Activated CD4-positive, alpha-beta T cell treated with anti-CD3 and anti-CD28 coated beads for 48 hours (primary cell): Measurements from ENCODE around the gene LTB4R2.

Experiments
- DNase-seq: peaks from one replicate; pipeline ENCODE4 v3.0.0-alpha.2; 2020

The LTB4R2 gene

DNA sequence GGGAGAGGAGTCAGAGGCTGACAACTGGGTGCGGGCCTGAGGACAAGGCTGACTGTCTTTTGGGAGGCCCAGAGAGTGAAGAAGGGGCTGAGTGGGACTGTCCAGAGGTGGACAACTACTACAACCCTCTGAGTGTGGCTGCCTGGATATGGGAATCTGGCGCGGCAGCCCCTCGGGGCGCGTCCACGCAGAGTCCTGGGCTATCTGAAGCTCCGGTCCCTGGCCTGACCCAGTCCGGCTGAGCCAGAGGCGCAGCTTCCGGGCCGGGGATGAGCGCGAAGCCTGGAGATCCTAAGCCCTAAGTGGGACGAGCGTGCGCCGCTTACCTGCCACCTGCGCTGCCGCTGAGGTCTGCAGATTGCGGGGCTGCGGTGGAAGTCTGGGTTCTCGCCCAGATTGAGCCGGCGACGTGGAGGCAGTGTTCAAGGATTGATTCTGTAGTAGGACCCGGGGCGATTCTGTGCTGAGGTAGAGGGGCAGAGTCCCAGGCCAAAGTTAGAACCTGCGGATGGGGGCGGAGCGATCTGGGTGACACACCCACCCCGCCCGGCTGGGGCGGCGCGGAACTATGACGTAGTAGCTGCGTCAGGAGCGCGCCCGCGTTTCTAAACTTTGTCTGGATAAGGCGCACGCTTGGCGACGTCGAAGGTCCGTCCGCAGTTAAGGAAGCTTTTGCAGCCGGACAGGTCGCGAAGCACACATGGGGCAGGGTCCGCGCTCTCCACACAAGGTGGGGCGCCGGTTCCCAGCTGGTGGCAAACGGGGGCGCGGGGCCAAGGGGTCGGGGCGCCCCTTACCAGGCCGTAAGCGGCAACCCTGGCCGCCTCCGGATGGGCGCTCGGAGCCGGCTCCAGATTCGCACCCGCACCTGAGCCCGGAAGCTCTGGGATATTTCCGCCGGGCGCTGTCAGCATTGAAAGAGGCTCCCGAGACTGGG, 10.4 kb upstream of the LTB4R2 start, which contains the start of the genes DHRS1 and NOP9:
DHRS1 (minus strand) TSS at position 526 of the 937 bp plus-strand sequence. CDS start 674 bp downstream, outside the sequence.
NOP9 (plus strand) TSS at position 596 of the 937 bp plus-strand sequence; CDS start at position 701, 105 bp downstream.
- DNase-seq = peak; percentile 95

GRCh38 chr14:24300326-24300980, 9.5 kb upstream of the LTB4R2 start:
- DNase-seq = no peak

- DNase-seq = no peak
Measured at GRCh38 chr14:24304019-24304387, 5.9 kb upstream of the LTB4R2 start.

DNA sequence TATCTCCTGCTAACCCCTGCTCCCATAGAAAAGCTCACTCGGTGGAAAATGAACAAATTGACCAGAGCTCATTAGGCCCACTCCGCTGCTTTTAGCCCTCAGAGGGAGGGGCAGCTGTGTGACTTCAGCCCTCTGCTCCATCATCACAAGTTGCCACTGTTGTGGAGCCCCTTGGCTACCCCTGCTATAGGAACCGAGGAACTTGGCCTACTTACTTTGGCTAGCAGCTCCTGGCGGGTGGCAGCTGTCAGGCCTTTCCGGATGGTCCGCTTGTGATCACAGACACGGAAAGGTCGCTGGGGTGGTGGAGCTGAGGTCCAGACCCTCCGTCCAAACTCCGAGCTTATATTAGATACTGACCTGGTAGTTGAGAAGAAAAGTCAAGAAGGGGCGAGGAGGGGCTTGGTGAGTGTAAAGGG, 2.8 kb upstream of the LTB4R2 start:
- DNase-seq = no peak

DNA sequence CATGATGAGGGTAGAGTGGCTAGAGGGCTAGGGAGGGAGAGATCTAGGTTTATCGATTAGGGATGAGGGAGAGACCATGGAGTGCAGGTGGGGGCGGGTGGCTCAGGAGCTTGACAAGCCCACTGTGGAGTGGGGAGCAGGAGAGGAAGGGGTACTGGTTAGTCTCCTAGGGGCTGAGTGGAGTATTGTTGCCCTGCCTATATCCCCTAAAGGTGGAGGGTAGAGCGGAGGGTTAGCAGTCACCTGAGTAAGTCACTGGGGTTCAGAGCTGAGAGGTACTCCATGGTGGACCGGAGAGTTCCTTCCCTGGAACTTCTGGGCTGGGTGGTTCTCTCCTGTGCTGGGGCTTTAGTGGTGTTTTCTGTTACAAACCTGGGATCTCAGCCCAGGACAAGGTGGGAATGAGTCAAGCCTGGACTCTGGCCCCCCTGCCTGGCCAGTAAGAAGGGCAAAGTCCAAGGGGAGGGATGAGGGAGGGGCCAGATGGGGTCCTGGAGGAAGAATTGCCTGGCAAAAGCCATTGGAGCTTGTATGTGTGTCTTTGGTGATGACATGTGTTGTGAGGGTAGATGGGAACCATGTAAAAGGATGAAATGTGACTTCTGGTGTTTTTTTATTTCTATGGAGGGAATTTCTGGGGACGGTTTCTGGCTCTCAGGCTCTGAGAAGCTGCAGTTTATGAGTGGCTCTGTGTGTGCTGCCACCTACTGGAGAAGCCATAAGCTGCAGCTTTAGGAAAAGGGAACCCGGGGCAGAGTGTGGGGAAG, 2.2 kb upstream of the LTB4R2 start, which contains the start of gene CIDEB:
CIDEB (minus strand) TSS at position 403 of the 767 bp plus-strand sequence; CDS start at position 284, 119 bp downstream.
- peak; percentile 73 for DNase-seq

DNA sequence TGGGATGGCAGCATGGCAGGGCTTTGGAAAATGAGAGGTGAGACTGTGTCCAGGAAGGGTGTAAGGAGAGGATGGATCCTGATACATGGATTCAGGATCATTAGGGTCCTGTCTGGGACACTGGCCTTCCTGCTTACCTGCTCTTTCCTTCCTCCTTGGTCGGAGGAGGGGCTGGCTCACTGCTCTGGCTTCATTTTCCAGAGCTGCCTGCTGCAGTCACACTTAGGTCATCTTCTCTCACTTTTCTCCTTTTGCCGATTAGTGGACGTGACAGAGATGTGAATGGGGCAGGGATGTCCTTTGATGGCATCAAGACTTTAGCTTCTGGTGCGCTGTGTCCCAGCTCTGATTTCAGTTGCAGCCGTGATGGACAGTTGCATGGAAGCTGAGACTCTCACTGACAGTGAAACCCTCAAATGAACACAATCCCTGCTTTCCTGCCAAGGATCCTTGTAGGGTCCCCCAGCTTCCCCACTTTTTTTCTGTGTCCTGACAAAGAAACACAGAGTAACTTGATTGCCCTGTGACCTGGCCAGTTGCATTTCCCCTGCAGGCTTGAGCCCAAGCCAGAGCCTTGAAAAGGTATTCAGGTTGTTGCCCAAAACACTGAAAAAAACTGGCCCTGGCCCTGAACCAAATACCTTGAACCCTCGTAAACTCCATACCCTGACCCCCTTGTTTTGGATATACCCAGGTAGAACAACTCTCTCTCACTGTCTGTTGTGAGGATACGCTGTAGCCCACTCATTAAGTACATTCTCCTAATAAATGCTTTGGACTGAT, 1.4 kb upstream of the LTB4R2 start:
- DNase-seq = no peak

DNA sequence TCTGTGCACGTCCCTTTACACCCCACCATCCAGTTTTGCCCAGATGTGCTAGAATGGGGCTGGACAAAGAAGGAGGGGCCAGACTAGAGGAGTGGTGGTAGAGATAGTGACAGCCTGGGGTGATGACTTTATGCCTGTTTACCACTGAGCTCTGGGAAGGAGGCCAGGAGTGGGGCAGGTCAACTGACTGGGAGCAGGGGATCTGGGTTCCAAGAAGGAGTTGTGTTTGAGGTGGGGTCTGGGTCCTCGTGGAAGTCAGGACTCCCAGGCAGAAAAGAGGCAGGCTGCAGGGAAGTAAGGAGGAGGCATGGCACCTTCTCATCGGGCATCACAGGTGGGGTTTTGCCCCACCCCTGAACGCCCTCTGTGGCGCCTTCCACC, 315 bp downstream of the LTB4R2 start:
- no peak for DNase-seq

GRCh38 chr14:24310646-24311604, 985 bp downstream of the LTB4R2 start, which contains the start of gene LTB4R:
LTB4R (plus strand) TSS chr14:24311502; CDS start chr14:24315652, 4,150 bp downstream.
- peak; percentile 73 for DNase-seq

DNA sequence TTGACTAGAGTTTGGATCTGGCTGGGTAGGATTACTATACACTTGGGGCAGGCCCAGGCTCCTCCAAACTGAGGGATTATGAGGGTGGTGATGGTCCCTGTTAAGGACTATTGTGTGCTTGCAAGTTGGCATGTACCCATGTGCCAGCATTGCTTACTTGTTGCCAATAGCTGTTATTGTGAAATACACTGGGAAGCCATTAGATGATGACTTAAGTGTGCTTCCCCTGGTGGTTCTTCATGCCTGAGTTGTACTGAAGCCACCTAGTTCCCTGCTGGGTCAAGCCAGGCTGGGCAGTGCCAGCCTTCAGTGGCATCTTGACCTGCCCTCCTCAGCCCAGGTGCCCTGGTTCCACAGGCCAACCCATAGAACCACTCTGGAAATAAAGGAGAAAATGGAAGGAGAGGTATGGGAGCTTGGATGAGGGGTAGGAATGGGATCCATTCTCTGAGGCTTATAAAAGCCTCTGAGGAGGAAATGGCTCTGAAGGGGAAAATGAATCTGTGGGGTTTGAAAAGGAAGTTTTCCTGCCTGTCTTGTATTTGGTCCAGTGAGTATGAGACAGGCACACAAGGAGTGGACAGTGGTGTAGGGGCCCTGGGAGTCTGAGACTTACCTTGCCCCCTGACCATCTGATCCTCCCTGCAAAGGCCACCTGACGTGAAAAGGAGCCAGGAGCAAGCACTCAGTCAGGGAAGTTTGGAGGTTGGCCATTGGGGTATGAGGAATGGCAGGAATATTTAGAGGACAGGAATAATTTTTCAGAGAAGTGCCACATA, 2.1 kb downstream of the LTB4R2 start:
- no peak for DNase-seq

DNA sequence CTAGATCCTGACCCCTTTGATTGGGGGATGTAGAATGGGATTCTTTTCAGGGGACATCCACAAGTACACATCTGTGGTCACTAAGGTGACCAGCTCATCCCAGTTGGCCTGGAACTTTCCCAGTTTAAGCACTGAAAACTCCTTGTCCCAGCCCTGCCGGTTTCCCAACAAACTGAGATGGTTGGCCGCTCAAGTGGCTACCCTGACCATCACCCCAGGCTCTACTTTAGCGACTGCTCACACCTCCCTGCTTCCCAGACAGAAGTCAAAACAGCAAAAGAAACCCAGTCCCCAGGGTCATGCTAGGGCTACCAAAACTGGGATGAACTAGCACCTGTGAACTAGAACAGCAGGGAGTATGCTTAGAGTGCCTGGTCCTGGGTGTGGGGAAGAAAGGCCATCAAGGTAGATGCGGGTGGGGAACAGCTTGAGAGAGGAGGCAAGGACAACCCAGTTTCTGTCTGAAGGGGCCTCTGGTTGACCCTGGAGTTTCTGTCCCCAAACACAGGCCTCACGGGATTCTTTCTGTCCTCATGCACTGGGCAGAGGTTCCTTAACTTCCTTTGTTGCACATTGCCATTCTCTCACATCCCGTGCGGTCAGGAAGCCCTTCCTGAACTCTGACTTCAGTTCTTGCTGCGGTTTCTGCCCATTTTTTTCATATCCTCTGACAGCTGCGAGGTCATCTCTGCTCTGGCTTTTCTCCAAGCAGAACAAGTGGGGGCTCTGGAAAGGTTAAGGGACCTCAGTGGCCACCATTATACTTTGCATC, 3.0 kb downstream of the LTB4R2 start:
- DNase-seq = peak; percentile 23

DNA sequence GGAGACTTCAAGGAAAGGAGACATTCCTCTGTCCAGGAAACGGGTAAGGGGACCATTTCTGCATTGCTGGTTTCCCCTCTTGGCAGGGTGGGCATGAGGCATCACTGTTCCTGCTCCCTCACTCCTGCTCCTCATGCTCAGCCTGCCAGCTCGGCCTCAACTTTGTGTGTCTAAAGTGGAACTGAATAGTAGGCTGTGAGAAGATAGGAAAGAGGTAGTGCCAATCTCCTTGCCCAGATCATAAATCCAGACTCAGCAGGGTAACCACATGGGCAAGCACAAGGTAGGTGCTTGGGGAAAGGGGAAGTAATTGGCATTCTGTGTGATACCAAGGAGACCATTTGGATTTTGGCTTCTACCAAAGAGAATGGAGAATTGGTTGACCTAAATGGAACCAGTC, 4.0 kb downstream of the LTB4R2 start:
- no peak for DNase-seq

DNA sequence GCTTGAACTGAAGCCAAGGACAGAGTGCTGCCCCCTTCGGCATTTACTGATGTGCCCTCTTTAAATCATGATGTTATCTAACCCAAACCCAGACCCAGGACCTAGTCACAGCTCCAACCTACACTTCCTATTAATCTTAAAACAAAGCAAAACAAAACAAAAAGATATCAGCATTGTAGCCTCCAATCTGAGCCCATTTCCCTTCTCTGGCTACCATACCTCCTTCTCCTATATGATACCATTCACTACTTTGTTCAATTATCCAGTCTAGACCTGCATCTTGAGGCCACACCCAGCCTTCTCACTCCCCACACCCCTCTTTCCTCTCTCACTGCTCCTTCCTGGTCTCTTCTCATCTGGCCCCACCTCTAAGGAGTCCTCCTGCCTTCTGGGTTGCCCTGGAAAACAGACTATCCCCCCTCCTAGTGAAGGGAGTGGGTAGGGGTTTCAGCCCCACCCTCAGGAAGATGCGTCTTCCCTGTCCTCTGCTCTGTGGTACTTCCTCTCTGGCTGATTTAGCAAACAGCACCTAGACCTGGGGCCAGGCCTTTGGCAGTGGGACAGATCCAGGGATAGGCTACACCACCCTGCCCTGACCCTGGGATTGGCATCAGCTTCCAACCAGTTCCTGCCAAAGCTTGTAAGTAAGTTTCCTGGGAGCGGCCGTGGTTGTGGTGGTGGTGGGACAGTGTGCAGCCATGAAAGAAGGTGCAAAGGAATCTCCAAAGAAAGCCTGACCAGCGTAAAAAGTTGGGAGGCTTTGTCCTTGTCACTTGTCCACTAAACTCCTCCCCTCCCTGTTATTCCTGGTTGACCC, 4.6 kb downstream of the LTB4R2 start:
- no peak for DNase-seq

- no peak for DNase-seq
Measured at GRCh38 chr14:24315243-24315806, 5.4 kb downstream of the LTB4R2 start.

DNA sequence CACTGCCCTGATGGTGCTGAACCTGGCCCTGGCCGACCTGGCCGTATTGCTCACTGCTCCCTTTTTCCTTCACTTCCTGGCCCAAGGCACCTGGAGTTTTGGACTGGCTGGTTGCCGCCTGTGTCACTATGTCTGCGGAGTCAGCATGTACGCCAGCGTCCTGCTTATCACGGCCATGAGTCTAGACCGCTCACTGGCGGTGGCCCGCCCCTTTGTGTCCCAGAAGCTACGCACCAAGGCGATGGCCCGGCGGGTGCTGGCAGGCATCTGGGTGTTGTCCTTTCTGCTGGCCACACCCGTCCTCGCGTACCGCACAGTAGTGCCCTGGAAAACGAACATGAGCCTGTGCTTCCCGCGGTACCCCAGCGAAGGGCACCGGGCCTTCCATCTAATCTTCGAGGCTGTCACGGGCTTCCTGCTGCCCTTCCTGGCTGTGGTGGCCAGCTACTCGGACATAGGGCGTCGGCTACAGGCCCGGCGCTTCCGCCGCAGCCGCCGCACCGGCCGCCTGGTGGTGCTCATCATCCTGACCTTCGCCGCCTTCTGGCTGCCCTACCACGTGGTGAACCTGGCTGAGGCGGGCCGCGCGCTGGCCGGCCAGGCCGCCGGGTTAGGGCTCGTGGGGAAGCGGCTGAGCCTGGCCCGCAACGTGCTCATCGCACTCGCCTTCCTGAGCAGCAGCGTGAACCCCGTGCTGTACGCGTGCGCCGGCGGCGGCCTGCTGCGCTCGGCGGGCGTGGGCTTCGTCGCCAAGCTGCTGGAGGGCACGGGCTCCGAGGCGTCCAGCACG, 6.1 kb downstream of the LTB4R2 start:
- no peak for DNase-seq

DNA sequence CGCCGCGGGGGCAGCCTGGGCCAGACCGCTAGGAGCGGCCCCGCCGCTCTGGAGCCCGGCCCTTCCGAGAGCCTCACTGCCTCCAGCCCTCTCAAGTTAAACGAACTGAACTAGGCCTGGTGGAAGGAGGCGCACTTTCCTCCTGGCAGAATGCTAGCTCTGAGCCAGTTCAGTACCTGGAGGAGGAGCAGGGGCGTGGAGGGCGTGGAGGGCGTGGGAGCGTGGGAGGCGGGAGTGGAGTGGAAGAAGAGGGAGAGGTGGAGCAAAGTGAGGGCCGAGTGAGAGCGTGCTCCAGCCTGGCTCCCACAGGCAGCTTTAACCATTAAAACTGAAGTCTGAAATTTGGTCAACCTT, 6.6 kb downstream of the LTB4R2 start:
- DNase-seq = no peak

DNA sequence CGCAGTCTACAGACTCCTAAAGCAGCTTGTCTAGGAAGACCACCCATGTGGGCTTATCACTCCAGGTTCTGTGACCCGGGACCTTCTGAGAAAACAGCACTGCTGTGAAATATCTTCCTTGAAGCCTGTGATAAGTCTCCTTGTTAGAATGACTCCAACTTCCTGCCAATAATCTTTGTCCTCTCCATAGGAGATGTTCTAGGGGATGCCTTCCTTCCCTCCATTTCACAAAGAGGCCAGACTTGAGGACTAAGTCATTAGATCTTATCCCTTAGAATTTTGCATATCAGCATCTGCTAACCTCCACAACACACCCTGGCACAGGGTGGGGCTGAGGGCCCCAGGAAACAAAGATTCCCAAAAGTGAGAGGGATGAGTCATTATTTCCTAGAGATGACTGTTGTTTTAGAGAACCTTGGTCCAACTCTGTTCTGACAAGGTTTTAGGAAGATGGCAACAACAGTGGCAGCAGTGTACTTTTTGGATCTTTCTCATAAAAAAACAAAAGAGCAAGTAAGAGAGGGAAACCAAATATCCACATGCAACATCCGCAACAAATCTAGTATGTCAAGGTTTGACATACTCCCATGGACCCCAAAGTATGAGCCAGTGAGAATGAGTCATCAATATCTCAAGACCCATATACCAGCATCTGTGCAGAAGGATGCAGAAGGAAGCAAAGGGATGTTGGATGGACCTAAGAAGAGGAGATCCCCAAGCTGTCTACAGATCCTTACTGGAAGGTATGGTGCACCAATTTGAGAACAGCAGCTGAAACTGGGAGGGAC, 7.4 kb downstream of the LTB4R2 start:
- DNase-seq = no peak
